ENCODE data around the gene SAMM50. TPM values are rescaled to one million over a fixed set of nuclear protein-coding genes. Genes with fewer than 3 reads are reported as not detected.

SAMM50 gene
- total RNA-seq, 4 donors from 2014 or later: 21.6 to 28.6 (median 27.2) TPM

GRCh38 chr22:44000123-44000522 lies 44.9 kb downstream of the SAMM50 start:
- no peak overlapping the region for H3K4me3 ChIP-seq
- WGBS: 97% methylated on average over 4 of the region's 4 CpGs
- peaks cover 19 to 44% (median 32%) of the 10 kb centered on the region in 4 donors for H3K36me3 ChIP-seq
- H3K27ac ChIP-seq (replicated peaks in 1 of 4): no peak overlapping the region
- DNase-seq (ENCODE audit: extremely low spot score): no peak
- no peaks in the 10 kb centered on the region for H3K9me3 ChIP-seq
- H3K27me3 ChIP-seq: no peaks in the 10 kb centered on the region
- peaks cover 0 to 12% (median 0%) of the 10 kb centered on the region in 4 donors for H3K4me1 ChIP-seq
- intact Hi-C loops (cut with DNase I): no loop called here
- no peak for TF ChIP-seq POLR2A (IDR thresholded peaks at IDR 0.05; ENCODE audit: low read depth)
- TF ChIP-seq POLR2AphosphoS5 (IDR thresholded peaks at IDR 0.05): no peak
- no peak for TF ChIP-seq CTCF (IDR thresholded peaks at IDR 0.05)
- TF ChIP-seq EP300 (IDR thresholded peaks at IDR 0.05): no peak

GRCh38 chr22:44001521-44001920 lies 46.3 kb downstream of the SAMM50 start:
- no peak for TF ChIP-seq POLR2A (IDR thresholded peaks at IDR 0.05; ENCODE audit: low read depth)
- no peak for TF ChIP-seq CTCF (IDR thresholded peaks at IDR 0.05)
- no peak for TF ChIP-seq EP300 (IDR thresholded peaks at IDR 0.05)
- TF ChIP-seq POLR2AphosphoS5 (IDR thresholded peaks at IDR 0.05): no peak
- Histone ChIP-seq H3K4me1 (peaks cover 0 to 6% (median 0%) of the 10 kb centered on the region in 4 donors), H3K9me3 (peaks cover 0 to 7% (median 0%) of the 10 kb centered on the region in 4 donors), H3K27ac (replicated peaks in 1 of 4) (no peak overlapping the region), H3K4me3 (no peak overlapping the region), H3K27me3 (no peaks in the 10 kb centered on the region), H3K36me3 (peaks cover 10 to 30% (median 19%) of the 10 kb centered on the region in 4 donors)
- WGBS: 89% methylated on average over 7 of the region's 7 CpGs
- intact Hi-C loops (cut with DNase I): no loop called here
- DNase-seq (ENCODE audit: extremely low spot score): no peak

- intact Hi-C loops (cut with DNase I): no loop called here
- 91% methylated on average over 11 of the region's 11 CpGs for WGBS
- no peak overlapping the region for H3K4me3 ChIP-seq
- peaks cover 2 to 22% (median 13%) of the 10 kb centered on the region in 4 donors for H3K36me3 ChIP-seq
- peaks cover 0 to 7% (median 0%) of the 10 kb centered on the region in 4 donors for H3K9me3 ChIP-seq
- no peak for DNase-seq (ENCODE audit: extremely low spot score)
- no peak overlapping the region for H3K27ac ChIP-seq (replicated peaks in 1 of 4)
- no peak for TF ChIP-seq CTCF (IDR thresholded peaks at IDR 0.05)
- no peak for TF ChIP-seq POLR2A (IDR thresholded peaks at IDR 0.05; ENCODE audit: low read depth)
- no peak for TF ChIP-seq EP300 (IDR thresholded peaks at IDR 0.05)
- peaks cover 0 to 6% (median 0%) of the 10 kb centered on the region in 4 donors for H3K4me1 ChIP-seq
- H3K27me3 ChIP-seq: no peaks in the 10 kb centered on the region
Measured at GRCh38 chr22:44002324-44002723, 47.1 kb downstream of the SAMM50 start.

GRCh38 chr22:44002997-44003396 lies 47.8 kb downstream of the SAMM50 start:
- no peak for DNase-seq (ENCODE audit: extremely low spot score)
- no peak for TF ChIP-seq CTCF (IDR thresholded peaks at IDR 0.05)
- TF ChIP-seq POLR2A (IDR thresholded peaks at IDR 0.05; ENCODE audit: low read depth): no peak
- TF ChIP-seq POLR2AphosphoS5 (IDR thresholded peaks at IDR 0.05): no peak
- no peak for TF ChIP-seq EP300 (IDR thresholded peaks at IDR 0.05)
- Histone ChIP-seq H3K36me3 (peaks cover 0 to 15% (median 9%) of the 10 kb centered on the region in 4 donors), H3K4me3 (no peak overlapping the region), H3K9me3 (peaks cover 0 to 7% (median 0%) of the 10 kb centered on the region in 4 donors), H3K27ac (replicated peaks in 1 of 4) (no peak overlapping the region), H3K27me3 (no peaks in the 10 kb centered on the region), H3K4me1 (peaks cover 0 to 6% (median 0%) of the 10 kb centered on the region in 4 donors)
- 79% methylated on average over 8 of the region's 8 CpGs for WGBS
- intact Hi-C loops (cut with DNase I): no loop called here

Data from esophagus muscularis mucosa (tissue), 4 donors.